WTC11 (cell line): Measurements from ENCODE around the gene MRPL34. TPM values are rescaled to one million over a fixed set of nuclear protein-coding genes. Genes with fewer than 3 reads are reported as not detected.
A peak's percentile ranks its signal among the peaks of the same experiment; 100 is the strongest.

ENCODE experiments used
- ATAC-seq: fragments of 200-7000 bp; cut with Tn5 transposase; 2 replicates; pipeline ENCODE4 v1.10.0; 2021; ENCODE audit warnings: mild to moderate bottlenecking, moderate library complexity
- CTCF ChIA-PET: fragments of 300-600 bp; sonication (Branson Sonifier 250); formaldehyde crosslinking; loops from one replicate; lab custom pipeline; 2021; ENCODE audit warnings: antibody characterized with exemption; lab: Charles Lee
- POLR2A ChIA-PET: fragments of 350-600 bp; sonication (Branson Sonifier 250); formaldehyde crosslinking; loops from one replicate; lab custom pipeline; 2021; ENCODE audit warnings: antibody characterized with exemption; lab: Charles Lee
- DNase-seq: peaks from one replicate; pipeline ENCODE4 v3.0.0; 2021; ENCODE audit warnings: low spot score
- H3K27ac Mint-ChIP-seq: 2 replicates; pipeline ENCODE4 v1.8.0; 2021; ENCODE audit warnings: mixed read lengths
- H3K27me3 Mint-ChIP-seq: 2 replicates; pipeline ENCODE4 v1.8.0; 2021; ENCODE audit warnings: low read depth, mild to moderate bottlenecking, moderate library complexity, mixed read lengths
- H3K36me3 Mint-ChIP-seq: 2 replicates; pipeline ENCODE4 v1.8.0; 2021; ENCODE audit warnings: mixed read lengths
- H3K4me1 Mint-ChIP-seq: 2 replicates; pipeline ENCODE4 v1.8.0; 2022; ENCODE audit warnings: mixed read lengths
- H3K4me3 Mint-ChIP-seq: 2 replicates; pipeline ENCODE4 v1.8.0; 2021; ENCODE audit warnings: mild to moderate bottlenecking, moderate library complexity, mixed read lengths
- H3K9me3 Mint-ChIP-seq: 2 replicates; pipeline ENCODE4 v1.8.0; 2021; ENCODE audit warnings: mixed read lengths
- AR ChIP-seq: fragments of 250-450 bp; sonication (Bioruptor Pico); IDR thresholded peaks from 2 replicates; pipeline ENCODE4 v1.9.0; 2021; ENCODE audit warnings: mild to moderate bottlenecking
- ARID4B ChIP-seq: sonication (generic); formaldehyde crosslinking; IDR thresholded peaks from 2 replicates; pipeline ENCODE4 v1.8.0; 2023; ENCODE audit warnings: missing genetic modification reagents, mild to moderate bottlenecking, borderline replicate concordance
- CBFB ChIP-seq: sonication (generic); formaldehyde crosslinking; IDR thresholded peaks from 2 replicates; pipeline ENCODE4 v1.8.1; 2022; ENCODE audit warnings: mild to moderate bottlenecking, low read depth, missing genetic modification reagents
- ESRRA ChIP-seq: sonication (generic); formaldehyde crosslinking; IDR thresholded peaks from 2 replicates; pipeline ENCODE4 v1.8.1; 2022; ENCODE audit warnings: mild to moderate bottlenecking, missing genetic modification reagents, borderline replicate concordance
- JUN ChIP-seq: sonication (generic); formaldehyde crosslinking; IDR thresholded peaks from 2 replicates; pipeline ENCODE4 v1.8.0; 2023; ENCODE audit warnings: mild to moderate bottlenecking, missing genetic modification reagents
- MLX ChIP-seq: sonication (generic); formaldehyde crosslinking; IDR thresholded peaks from 2 replicates; pipeline ENCODE4 v1.8.1; 2023; ENCODE audit warnings: mild to moderate bottlenecking, missing genetic modification reagents, moderate library complexity
- NR3C1 ChIP-seq: sonication (generic); formaldehyde crosslinking; conservative IDR thresholded peaks from 2 replicates; pipeline ENCODE4 v1.8.1; 2023; ENCODE audit warnings: low read depth, mild to moderate bottlenecking, missing genetic modification reagents
- OVOL2 ChIP-seq: fragments of 250-450 bp; sonication (Bioruptor Pico); IDR thresholded peaks from 2 replicates; pipeline ENCODE4 v1.9.0; 2021; ENCODE audit warnings: mild to moderate bottlenecking, borderline replicate concordance
- PRRX2 ChIP-seq: fragments of 250-450 bp; sonication (Bioruptor Pico); IDR thresholded peaks from 2 replicates; pipeline ENCODE4 v1.8.0; 2021; ENCODE audit warnings: mild to moderate bottlenecking
- SMAD3 ChIP-seq: sonication (generic); formaldehyde crosslinking; IDR thresholded peaks from 2 replicates; pipeline ENCODE4 v1.8.0; 2022; ENCODE audit warnings: missing genetic modification reagents, mild to moderate bottlenecking, borderline replicate concordance
- SP1 ChIP-seq: sonication (generic); formaldehyde crosslinking; conservative IDR thresholded peaks from 2 replicates; pipeline ENCODE4 v1.8.1; 2022; ENCODE audit warnings: missing genetic modification reagents
- ZNF219 ChIP-seq: sonication (generic); formaldehyde crosslinking; IDR thresholded peaks from 2 replicates; pipeline ENCODE4 v1.8.0; 2023; ENCODE audit warnings: missing genetic modification reagents, mild to moderate bottlenecking, borderline replicate concordance
- ZNF396 ChIP-seq: fragments of 250-450 bp; sonication (Bioruptor Pico); IDR thresholded peaks from 2 replicates; pipeline ENCODE4 v1.8.0; 2021; ENCODE audit warnings: mild to moderate bottlenecking, moderate library complexity, borderline replicate concordance
- ZNF416 ChIP-seq: fragments of 250-450 bp; sonication (Bioruptor Pico); IDR thresholded peaks from 2 replicates; pipeline ENCODE4 v1.9.0; 2021; ENCODE audit warnings: mild to moderate bottlenecking, inconsistent platforms
- ZNF512 ChIP-seq: sonication (generic); formaldehyde crosslinking; IDR thresholded peaks from 2 replicates; pipeline ENCODE4 v1.8.1; 2022; ENCODE audit warnings: missing genetic modification reagents, borderline replicate concordance
- total RNA-seq: library from RNA; stranded (reverse); gene quantifications from 3 replicates; pipeline ENCODE4 v1.2.3, GENCODE V29; 2021
- TF ChIP-seq, protein P1 (sequence below): sonication (generic); formaldehyde crosslinking; IDR thresholded peaks from 2 replicates; pipeline ENCODE4 v1.8.1; 2023; ENCODE audit warnings: mild to moderate bottlenecking, missing genetic modification reagents, borderline replicate concordance
- TF ChIP-seq, protein P2 (sequence below): sonication (generic); formaldehyde crosslinking; IDR thresholded peaks from 2 replicates; pipeline ENCODE4 v1.8.1; 2023; ENCODE audit warnings: mild to moderate bottlenecking, moderate library complexity, missing genetic modification reagents
- TF ChIP-seq, protein P3 (sequence below): sonication (generic); formaldehyde crosslinking; IDR thresholded peaks from 2 replicates; pipeline ENCODE4 v1.8.0; 2022; ENCODE audit warnings: mild to moderate bottlenecking, missing genetic modification reagents

Gene MRPL34
- total RNA-seq, 1 experiment from 2014 or later: 130 TPM

DNA sequence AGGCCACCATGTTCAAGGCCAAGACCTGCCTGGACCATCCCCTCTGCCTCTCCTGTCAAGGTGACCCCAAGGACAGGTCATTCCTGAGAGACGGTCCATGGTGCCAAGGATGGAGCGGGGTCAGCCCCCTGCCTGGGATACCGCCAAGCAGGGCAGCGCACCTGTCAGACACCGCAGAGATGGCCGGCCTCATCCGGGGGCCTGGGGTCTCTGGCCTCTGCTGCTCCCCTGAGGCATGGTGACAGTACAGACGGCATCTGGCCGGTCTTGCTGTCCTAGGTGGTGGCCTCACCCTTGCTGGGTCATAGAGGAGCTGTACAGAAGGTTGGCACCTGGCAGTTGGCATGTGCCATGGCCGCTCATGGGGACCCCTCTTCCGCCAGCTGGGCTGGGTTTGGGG is 14.8 kb downstream of the MRPL34 start (continued):
- TF ChIP-seq, protein P1, sequence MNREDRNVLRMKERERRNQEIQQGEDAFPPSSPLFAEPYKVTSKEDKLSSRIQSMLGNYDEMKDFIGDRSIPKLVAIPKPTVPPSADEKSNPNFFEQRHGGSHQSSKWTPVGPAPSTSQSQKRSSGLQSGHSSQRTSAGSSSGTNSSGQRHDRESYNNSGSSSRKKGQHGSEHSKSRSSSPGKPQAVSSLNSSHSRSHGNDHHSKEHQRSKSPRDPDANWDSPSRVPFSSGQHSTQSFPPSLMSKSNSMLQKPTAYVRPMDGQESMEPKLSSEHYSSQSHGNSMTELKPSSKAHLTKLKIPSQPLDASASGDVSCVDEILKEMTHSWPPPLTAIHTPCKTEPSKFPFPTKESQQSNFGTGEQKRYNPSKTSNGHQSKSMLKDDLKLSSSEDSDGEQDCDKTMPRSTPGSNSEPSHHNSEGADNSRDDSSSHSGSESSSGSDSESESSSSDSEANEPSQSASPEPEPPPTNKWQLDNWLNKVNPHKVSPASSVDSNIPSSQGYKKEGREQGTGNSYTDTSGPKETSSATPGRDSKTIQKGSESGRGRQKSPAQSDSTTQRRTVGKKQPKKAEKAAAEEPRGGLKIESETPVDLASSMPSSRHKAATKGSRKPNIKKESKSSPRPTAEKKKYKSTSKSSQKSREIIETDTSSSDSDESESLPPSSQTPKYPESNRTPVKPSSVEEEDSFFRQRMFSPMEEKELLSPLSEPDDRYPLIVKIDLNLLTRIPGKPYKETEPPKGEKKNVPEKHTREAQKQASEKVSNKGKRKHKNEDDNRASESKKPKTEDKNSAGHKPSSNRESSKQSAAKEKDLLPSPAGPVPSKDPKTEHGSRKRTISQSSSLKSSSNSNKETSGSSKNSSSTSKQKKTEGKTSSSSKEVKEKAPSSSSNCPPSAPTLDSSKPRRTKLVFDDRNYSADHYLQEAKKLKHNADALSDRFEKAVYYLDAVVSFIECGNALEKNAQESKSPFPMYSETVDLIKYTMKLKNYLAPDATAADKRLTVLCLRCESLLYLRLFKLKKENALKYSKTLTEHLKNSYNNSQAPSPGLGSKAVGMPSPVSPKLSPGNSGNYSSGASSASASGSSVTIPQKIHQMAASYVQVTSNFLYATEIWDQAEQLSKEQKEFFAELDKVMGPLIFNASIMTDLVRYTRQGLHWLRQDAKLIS (CRISPR knock-in tag): no peak
- TF ChIP-seq CBFB (CRISPR knock-in tag) (no peak), NR3C1 (CRISPR knock-in tag) (no peak), MLX (no peak), ZNF416 (CRISPR knock-in tag) (no peak), OVOL2 (no peak), ZNF219 (CRISPR knock-in tag) (no peak), ZNF512 (CRISPR knock-in tag) (no peak), ARID4B (CRISPR knock-in tag) (no peak), SP1 (no peak)
- TF ChIP-seq, all 79 proteins: peak for 0

- ChIA-PET CTCF (interaction anchor here (0.5 to 1.9 kb wide), 4 partner anchors 11 to 17 kb away, joined by 3 to 6 read pairs (median 3); partner anchors contain the start of genes ANO8 and DDA1), POLR2A (interaction anchor here (1.2 to 1.7 kb wide), 3 partner anchors 12 to 74 kb away, joined by 3 to 8 read pairs (median 5); partner anchors contain the start of gene DDA1)
- Mint-ChIP-seq H3K36me3 (peaks cover 18% of the 10 kb centered on the region), H3K9me3 (no peaks in the 10 kb centered on the region), H3K4me3 (no peak overlapping the region), H3K4me1 (peaks cover 8% of the 10 kb centered on the region; the same call in 1 of the 2 replicates), H3K27ac (peak overlapping the region; percentile 97), H3K27me3 (no peaks in the 10 kb centered on the region)
- no peak for DNase-seq
- ATAC-seq: no peak
- TF ChIP-seq PRRX2 (CRISPR knock-in tag): no peak
- TF ChIP-seq, protein P2, sequence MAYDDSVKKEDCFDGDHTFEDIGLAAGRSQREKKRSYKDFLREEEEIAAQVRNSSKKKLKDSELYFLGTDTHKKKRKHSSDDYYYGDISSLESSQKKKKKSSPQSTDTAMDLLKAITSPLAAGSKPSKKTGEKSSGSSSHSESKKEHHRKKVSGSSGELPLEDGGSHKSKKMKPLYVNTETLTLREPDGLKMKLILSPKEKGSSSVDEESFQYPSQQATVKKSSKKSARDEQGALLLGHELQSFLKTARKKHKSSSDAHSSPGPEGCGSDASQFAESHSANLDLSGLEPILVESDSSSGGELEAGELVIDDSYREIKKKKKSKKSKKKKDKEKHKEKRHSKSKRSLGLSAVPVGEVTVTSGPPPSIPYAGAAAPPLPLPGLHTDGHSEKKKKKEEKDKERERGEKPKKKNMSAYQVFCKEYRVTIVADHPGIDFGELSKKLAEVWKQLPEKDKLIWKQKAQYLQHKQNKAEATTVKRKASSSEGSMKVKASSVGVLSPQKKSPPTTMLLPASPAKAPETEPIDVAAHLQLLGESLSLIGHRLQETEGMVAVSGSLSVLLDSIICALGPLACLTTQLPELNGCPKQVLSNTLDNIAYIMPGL: no peak
- TF ChIP-seq SMAD3: no peak
- no peak for TF ChIP-seq AR
- TF ChIP-seq, protein P3, sequence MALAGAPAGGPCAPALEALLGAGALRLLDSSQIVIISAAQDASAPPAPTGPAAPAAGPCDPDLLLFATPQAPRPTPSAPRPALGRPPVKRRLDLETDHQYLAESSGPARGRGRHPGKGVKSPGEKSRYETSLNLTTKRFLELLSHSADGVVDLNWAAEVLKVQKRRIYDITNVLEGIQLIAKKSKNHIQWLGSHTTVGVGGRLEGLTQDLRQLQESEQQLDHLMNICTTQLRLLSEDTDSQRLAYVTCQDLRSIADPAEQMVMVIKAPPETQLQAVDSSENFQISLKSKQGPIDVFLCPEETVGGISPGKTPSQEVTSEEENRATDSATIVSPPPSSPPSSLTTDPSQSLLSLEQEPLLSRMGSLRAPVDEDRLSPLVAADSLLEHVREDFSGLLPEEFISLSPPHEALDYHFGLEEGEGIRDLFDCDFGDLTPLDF (CRISPR knock-in tag): no peak
- TF ChIP-seq ESRRA: no peak
- TF ChIP-seq JUN (CRISPR knock-in tag): no peak
- TF ChIP-seq ZNF396: no peak
Observed at GRCh38 chr19:17321655-17322489, 16.2 kb downstream of the MRPL34 start.
